Measurements from ENCODE around the gene DAPP1.

DAPP1 gene

DNA sequence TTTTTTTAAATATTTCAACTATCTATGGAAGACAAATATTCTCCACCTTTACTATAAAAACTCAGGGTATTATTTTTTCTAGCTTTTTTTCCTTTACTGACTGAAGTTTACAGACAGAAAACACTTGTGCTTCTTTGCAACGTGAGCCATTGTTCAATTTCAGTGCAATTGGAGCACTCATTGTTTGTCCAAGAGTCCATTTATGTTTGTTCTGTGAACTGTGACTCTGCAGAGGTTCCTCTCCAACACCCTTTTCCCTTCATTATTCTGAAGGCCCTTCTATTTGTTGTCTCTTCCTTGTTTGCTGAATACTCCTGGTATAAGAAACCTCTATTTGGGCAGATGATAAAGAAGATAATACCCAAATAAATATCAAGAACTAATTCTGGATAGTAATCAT, 37.4 kb downstream of the DAPP1 start:
- Histone ChIP-seq H3K36me3 (ENCODE audit: insufficient read depth, low read length) (peaks cover 31% of the 10 kb centered on the region; the same call in 1 of the 2 replicates), H3K4me1 (ENCODE audit: insufficient read depth, low read length, severe bottlenecking) (peaks cover 22% of the 10 kb centered on the region), H2AFZ (ENCODE audit: low read length) (no peak overlapping the region), H3K4me2 (ENCODE audit: low read length) (no peak overlapping the region), H3K9ac (ENCODE audit: low read length) (no peak overlapping the region), H3F3A (ENCODE audit: insufficient read depth, low read length) (no peaks in the 10 kb centered on the region), H3K79me2 (ENCODE audit: insufficient read depth, low read length) (no peaks in the 10 kb centered on the region), H3K27ac (ENCODE audit: low read depth, low read length, poor library complexity, severe bottlenecking) (no peak overlapping the region), H4K20me1 (ENCODE audit: insufficient read depth, low read length) (no peaks in the 10 kb centered on the region), H3K9me3 (ENCODE audit: low read length) (no peaks in the 10 kb centered on the region), H3K9me2 (ENCODE audit: low read depth, low read length) (no peaks in the 10 kb centered on the region), H3K27me3 (ENCODE audit: insufficient read depth, low read length) (no peaks in the 10 kb centered on the region), H3K4me3 (ENCODE audit: low read depth, low read length, poor library complexity, severe bottlenecking) (no peak overlapping the region)
- no peak for TF ChIP-seq EZH2 (IDR thresholded peaks at IDR 0.05; ENCODE audit: borderline replicate concordance, low read length)

DNA sequence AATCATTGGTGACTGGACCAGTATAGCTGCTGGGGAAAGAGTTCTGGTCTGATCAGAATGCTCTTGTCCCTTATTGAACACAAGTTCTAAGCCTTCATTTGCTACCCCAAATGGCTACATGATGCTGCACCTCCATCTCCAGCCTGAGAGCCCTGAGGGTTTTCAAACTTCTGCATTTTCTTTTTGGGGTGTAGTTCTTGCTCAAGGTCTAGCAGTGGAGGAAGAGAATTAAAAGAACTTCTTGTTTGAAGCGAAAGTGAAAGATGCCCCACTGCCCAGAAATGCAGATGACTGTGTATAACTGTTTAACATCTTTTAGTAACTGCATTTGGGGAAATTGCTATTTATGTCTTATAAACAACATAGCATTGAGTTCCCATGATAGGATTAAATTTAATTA, 39.1 kb downstream of the DAPP1 start:
- no peaks in the 10 kb centered on the region for H4K20me1 ChIP-seq (ENCODE audit: insufficient read depth, low read length)
- H2AFZ ChIP-seq (ENCODE audit: low read length), result no peak overlapping the region
- TF ChIP-seq, protein P1, sequence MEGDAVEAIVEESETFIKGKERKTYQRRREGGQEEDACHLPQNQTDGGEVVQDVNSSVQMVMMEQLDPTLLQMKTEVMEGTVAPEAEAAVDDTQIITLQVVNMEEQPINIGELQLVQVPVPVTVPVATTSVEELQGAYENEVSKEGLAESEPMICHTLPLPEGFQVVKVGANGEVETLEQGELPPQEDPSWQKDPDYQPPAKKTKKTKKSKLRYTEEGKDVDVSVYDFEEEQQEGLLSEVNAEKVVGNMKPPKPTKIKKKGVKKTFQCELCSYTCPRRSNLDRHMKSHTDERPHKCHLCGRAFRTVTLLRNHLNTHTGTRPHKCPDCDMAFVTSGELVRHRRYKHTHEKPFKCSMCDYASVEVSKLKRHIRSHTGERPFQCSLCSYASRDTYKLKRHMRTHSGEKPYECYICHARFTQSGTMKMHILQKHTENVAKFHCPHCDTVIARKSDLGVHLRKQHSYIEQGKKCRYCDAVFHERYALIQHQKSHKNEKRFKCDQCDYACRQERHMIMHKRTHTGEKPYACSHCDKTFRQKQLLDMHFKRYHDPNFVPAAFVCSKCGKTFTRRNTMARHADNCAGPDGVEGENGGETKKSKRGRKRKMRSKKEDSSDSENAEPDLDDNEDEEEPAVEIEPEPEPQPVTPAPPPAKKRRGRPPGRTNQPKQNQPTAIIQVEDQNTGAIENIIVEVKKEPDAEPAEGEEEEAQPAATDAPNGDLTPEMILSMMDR (IDR thresholded peaks at IDR 0.05; ENCODE audit: low read length), result no peak
- no peaks in the 10 kb centered on the region for H3K79me2 ChIP-seq (ENCODE audit: insufficient read depth, low read length)
- no peak overlapping the region for H3K9ac ChIP-seq (ENCODE audit: low read length)
- H3K4me1 ChIP-seq (ENCODE audit: insufficient read depth, low read length, severe bottlenecking), result peaks cover 29% of the 10 kb centered on the region
- no peaks in the 10 kb centered on the region for H3K9me2 ChIP-seq (ENCODE audit: low read depth, low read length)
- no peaks in the 10 kb centered on the region for H3K27me3 ChIP-seq (ENCODE audit: insufficient read depth, low read length)
- H3K4me3 ChIP-seq (ENCODE audit: low read depth, low read length, poor library complexity, severe bottlenecking), result no peak overlapping the region
- no peaks in the 10 kb centered on the region for H3K9me3 ChIP-seq (ENCODE audit: low read length)
- no peak overlapping the region for H3K4me2 ChIP-seq (ENCODE audit: low read length)
- peak overlapping the region; percentile 29 for H3K27ac ChIP-seq (ENCODE audit: low read depth, low read length, poor library complexity, severe bottlenecking)
- no peaks in the 10 kb centered on the region for H3F3A ChIP-seq (ENCODE audit: insufficient read depth, low read length)
- H3K36me3 ChIP-seq (ENCODE audit: insufficient read depth, low read length), result peaks cover 43% of the 10 kb centered on the region; the same call in 1 of the 2 replicates

DNA sequence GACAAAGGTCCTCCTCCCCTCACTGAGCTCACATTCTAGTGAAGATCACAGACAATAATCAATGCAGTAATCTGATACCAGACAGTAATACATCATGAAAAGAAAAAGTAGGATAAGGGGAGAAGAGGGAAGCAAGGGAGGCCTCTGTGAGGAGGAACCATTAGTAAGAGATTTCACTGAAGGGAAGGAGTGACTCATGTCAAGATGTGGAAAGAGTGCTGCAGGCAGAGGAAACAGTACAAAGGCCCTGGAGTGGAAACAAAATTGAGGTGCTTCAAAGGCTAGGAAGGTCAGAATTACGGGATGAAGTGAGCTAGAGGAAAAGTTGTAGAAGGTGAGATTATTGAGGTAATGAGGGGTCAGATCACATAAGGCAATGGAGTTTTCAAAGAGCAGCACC, 39.5 kb downstream of the DAPP1 start:
- Histone ChIP-seq H3K4me3 (ENCODE audit: low read depth, low read length, poor library complexity, severe bottlenecking) (no peak overlapping the region), H3K4me2 (ENCODE audit: low read length) (no peak overlapping the region), H3K9me3 (ENCODE audit: low read length) (no peaks in the 10 kb centered on the region), H3K36me3 (ENCODE audit: insufficient read depth, low read length) (peaks cover 45% of the 10 kb centered on the region; the same call in 1 of the 2 replicates), H3F3A (ENCODE audit: insufficient read depth, low read length) (no peaks in the 10 kb centered on the region), H3K27me3 (ENCODE audit: insufficient read depth, low read length) (no peaks in the 10 kb centered on the region), H3K9ac (ENCODE audit: low read length) (no peak overlapping the region), H4K20me1 (ENCODE audit: insufficient read depth, low read length) (no peaks in the 10 kb centered on the region), H3K79me2 (ENCODE audit: insufficient read depth, low read length) (no peaks in the 10 kb centered on the region), H3K27ac (ENCODE audit: low read depth, low read length, poor library complexity, severe bottlenecking) (peak overlapping the region; percentile 17), H2AFZ (ENCODE audit: low read length) (no peak overlapping the region), H3K4me1 (ENCODE audit: insufficient read depth, low read length, severe bottlenecking) (peaks cover 24% of the 10 kb centered on the region), H3K9me2 (ENCODE audit: low read depth, low read length) (no peaks in the 10 kb centered on the region)
- TF ChIP-seq, protein P1 (IDR thresholded peaks at IDR 0.05; ENCODE audit: low read length), result no peak
- TF ChIP-seq EZH2 (IDR thresholded peaks at IDR 0.05; ENCODE audit: borderline replicate concordance, low read length), result no peak

DNA sequence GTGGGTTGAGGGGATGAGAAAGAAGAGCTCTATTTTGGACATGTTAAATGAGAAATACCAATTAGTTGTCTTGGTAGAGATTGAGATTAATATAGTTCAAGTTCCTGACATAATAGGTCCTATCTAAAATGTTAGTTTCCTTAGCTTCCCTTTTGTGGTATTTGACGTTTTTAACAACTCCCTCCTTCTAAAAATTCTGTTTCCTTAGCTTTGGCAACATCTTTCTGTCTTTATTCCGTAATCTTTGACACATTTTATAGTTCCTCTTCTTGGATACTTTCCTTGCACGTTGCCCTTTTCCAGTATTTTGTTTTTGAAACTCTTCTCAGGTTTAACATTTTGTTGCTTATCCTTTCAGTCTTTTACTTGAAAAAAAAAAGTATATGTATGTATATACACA, 40.7 kb downstream of the DAPP1 start:
- Histone ChIP-seq H3K9ac (ENCODE audit: low read length) (no peak overlapping the region), H3K4me2 (ENCODE audit: low read length) (no peak overlapping the region), H2AFZ (ENCODE audit: low read length) (no peak overlapping the region), H3K9me2 (ENCODE audit: low read depth, low read length) (no peaks in the 10 kb centered on the region), H3K36me3 (ENCODE audit: insufficient read depth, low read length) (peaks cover 57% of the 10 kb centered on the region; the same call in 1 of the 2 replicates), H4K20me1 (ENCODE audit: insufficient read depth, low read length) (no peaks in the 10 kb centered on the region), H3K9me3 (ENCODE audit: low read length) (no peaks in the 10 kb centered on the region), H3K27me3 (ENCODE audit: insufficient read depth, low read length) (no peaks in the 10 kb centered on the region), H3K27ac (ENCODE audit: low read depth, low read length, poor library complexity, severe bottlenecking) (no peak overlapping the region), H3K4me1 (ENCODE audit: insufficient read depth, low read length, severe bottlenecking) (peaks cover 20% of the 10 kb centered on the region), H3K79me2 (ENCODE audit: insufficient read depth, low read length) (no peaks in the 10 kb centered on the region), H3F3A (ENCODE audit: insufficient read depth, low read length) (no peaks in the 10 kb centered on the region), H3K4me3 (ENCODE audit: low read depth, low read length, poor library complexity, severe bottlenecking) (no peak overlapping the region)
- TF ChIP-seq, protein P1 (IDR thresholded peaks at IDR 0.05; ENCODE audit: low read length), result no peak
- TF ChIP-seq EZH2 (IDR thresholded peaks at IDR 0.05; ENCODE audit: borderline replicate concordance, low read length), result no peak

Measured in OCI-LY1 (cell line).